ENCODE results near the gene ODR4.

GRCh38 chr1:186446152-186446551, 70.5 kb downstream of the ODR4 start:
- TF ChIP-seq POLR2A (IDR thresholded peaks at IDR 0.05), result no peak
- TF ChIP-seq CTCF (IDR thresholded peaks at IDR 0.05), result no peak

Data from thyroid gland (tissue), 4 donors.